ENCODE results near the gene DHX36.

The DHX36 gene

DNA sequence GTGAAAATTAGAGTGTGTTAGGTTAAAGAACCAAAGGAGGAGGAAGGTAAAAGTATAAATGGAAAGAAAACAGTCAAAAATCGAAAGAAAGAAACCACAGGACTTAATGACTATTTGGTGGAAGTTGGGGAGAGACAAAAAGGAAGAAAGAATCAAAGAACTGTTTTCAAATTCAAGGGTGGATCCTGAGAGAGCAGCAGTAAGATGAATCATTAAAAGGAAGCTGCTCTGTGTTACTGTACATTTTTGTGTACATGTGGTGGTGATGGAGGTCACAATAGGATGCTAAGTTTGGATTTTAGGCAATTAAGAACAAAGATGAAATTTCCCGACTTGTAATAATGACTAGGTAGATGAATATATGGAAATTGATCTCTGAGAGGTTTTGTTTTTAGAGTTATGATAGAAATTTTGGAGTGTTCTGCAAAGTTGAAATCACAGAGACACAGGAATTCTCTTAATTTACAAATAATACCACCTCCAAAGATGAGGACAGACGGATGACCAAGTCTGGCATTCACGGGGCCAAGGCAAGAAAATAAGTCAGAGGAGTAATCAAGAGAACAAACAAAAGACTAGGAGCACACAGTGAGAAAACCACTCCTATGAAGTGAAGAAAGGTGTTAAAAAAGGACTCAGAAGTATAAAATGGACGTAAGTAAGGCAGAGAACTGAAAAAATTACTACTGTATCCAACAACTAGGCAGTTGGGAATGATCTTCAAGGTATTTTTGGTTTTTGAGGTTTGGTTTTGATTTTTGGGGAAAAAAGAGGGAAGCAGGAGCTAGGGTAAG is 7.1 kb downstream of the DHX36 start:
- TF ChIP-seq, protein P1, sequence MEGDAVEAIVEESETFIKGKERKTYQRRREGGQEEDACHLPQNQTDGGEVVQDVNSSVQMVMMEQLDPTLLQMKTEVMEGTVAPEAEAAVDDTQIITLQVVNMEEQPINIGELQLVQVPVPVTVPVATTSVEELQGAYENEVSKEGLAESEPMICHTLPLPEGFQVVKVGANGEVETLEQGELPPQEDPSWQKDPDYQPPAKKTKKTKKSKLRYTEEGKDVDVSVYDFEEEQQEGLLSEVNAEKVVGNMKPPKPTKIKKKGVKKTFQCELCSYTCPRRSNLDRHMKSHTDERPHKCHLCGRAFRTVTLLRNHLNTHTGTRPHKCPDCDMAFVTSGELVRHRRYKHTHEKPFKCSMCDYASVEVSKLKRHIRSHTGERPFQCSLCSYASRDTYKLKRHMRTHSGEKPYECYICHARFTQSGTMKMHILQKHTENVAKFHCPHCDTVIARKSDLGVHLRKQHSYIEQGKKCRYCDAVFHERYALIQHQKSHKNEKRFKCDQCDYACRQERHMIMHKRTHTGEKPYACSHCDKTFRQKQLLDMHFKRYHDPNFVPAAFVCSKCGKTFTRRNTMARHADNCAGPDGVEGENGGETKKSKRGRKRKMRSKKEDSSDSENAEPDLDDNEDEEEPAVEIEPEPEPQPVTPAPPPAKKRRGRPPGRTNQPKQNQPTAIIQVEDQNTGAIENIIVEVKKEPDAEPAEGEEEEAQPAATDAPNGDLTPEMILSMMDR (conservative IDR thresholded peaks at IDR 0.05; ENCODE audit: control insufficient read depth, insufficient read depth, low read depth, low read length) = no peak
- no peak overlapping the region for H3K4me3 ChIP-seq (ENCODE audit: control insufficient read depth, low read depth, low read length)
- peak; percentile 23 for DNase-seq (ENCODE audit: low read depth)

DNA sequence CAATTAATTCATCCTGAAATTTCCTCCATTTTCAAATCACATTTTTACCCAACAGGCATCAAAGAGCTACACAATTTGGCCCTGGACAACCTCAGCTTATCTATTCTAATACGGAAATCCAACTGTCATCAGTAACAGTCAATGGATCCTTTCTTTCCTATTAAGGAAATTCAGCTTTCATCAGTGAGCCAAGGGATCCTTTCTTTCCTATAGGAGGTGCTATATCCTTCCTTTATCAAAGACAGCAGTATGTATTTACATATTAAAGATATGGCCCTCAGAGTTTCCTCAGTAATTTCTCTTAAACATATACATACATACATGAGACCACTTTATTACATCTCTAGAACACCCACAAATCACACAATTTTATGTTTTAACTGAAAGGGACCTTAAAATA is 10.1 kb downstream of the DHX36 start:
- TF ChIP-seq, protein P1 (conservative IDR thresholded peaks at IDR 0.05; ENCODE audit: control insufficient read depth, insufficient read depth, low read depth, low read length) = no peak
- no peak for DNase-seq (ENCODE audit: low read depth)

DNA sequence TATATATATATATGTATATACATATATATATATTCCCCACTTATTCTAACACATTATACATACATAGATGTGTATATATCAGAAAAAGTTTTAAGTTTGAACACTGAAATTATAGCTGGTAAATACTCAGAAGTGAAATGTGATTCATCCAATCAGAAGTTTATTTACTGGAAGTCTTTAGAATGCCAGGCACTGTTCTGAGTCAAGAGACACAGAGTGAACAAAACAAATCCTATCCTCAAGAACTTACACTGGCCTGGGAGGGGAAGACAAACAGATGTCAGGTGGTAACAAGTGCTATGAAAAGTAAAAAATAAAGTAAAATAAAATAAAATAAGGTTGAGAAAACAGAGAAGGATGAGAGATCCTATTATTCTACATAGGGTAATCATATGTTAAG is 13.4 kb downstream of the DHX36 start:
- no peak overlapping the region for H3K4me3 ChIP-seq (ENCODE audit: control insufficient read depth, low read depth, low read length)
- DNase-seq (ENCODE audit: low read depth) = peak; percentile 57
- TF ChIP-seq, protein P1 (conservative IDR thresholded peaks at IDR 0.05; ENCODE audit: control insufficient read depth, insufficient read depth, low read depth, low read length) = no peak

More for the DNA sequence above, 10.1 kb downstream of the DHX36 start:
- no peak overlapping the region for H3K4me3 ChIP-seq (ENCODE audit: control insufficient read depth, low read depth, low read length)

DNA sequence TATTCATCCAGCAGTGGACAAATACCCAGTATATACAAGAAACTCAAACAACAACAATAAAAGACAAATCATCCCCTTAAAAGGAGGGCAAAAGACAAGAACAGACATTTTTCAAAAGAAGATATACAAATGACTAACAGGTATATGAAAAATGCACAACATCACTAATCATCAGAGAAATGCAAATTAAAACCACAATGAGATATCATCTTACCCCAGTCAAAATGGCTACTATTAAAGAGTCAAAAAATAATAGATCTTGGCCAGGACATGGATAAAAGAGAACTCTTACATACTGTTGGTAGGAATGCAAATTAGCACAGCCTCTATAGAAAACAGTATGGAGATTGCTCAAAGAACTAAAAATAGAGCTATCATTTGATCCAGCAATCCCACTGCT is 16.9 kb downstream of the DHX36 start:
- DNase-seq (ENCODE audit: low read depth) = no peak
- no peak overlapping the region for H3K4me3 ChIP-seq (ENCODE audit: control insufficient read depth, low read depth, low read length)
- TF ChIP-seq, protein P1 (conservative IDR thresholded peaks at IDR 0.05; ENCODE audit: control insufficient read depth, insufficient read depth, low read depth, low read length) = no peak

DNA sequence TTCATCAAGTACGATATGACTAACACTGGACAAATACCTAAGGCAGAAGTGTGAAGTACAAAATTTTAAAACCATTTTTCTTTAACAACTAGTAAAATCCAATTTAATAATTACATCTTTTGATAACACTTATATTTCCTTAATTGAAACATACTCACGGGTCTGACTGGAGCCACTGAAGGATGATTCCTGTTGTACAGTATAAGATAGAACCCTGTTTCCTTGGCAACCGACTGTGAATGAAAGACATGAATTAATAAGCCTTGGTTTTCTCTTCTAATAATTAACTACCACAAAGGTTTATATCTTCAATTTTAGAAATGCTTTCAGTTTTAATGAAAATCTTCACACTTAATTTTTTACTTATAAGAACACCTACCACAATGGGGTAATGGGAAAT is 19.4 kb downstream of the DHX36 start:
- no peak for DNase-seq (ENCODE audit: low read depth)
- no peak overlapping the region for H3K4me3 ChIP-seq (ENCODE audit: control insufficient read depth, low read depth, low read length)
- TF ChIP-seq, protein P1 (conservative IDR thresholded peaks at IDR 0.05; ENCODE audit: control insufficient read depth, insufficient read depth, low read depth, low read length) = no peak

DNA sequence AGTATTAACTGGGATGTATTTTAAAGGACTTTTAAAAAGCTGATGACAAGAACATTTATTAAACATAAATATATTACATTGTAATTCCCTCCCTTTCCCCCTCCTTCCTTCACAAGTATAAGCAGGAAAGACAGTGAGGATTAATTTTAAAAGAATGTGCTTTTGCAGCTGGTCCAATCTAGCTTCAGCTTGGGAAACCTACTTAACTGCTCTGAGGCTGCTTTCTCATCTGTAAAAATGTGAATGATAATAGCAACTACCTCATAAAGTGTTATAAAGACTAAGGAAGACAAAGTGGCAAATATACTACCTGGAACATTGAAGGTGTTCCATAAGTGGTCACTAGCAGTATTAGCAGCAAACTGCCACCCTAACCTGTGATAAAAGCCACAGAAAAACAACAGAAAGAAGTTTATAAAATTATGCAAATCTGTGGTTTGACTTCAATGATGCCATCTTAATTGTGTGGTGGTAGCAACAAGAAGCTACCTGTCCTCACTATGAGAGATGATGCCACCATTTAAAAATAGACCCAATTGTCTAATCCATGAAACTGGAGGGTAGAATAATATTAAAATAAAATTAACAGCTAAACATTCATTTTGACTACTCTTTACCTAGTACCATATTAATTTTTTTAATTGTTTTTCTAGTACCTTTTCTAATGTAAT is 20.0 kb downstream of the DHX36 start:
- no peak overlapping the region for H3K4me3 ChIP-seq (ENCODE audit: control insufficient read depth, low read depth, low read length)
- peak; percentile 26 for DNase-seq (ENCODE audit: low read depth)
- TF ChIP-seq, protein P1 (conservative IDR thresholded peaks at IDR 0.05; ENCODE audit: control insufficient read depth, insufficient read depth, low read depth, low read length) = no peak

Data from fibroblast of mammary gland (primary cell).